ENCODE data around the gene PCNX2.

Gene PCNX2

GRCh38 chr1:232965912-232966217, 329.7 kb downstream of the PCNX2 start:
- H3K4me1 Mint-ChIP-seq (ENCODE audit: low read depth): peaks cover 28% of the 10 kb centered on the region
- H3K27me3 Mint-ChIP-seq: no peaks in the 10 kb centered on the region
- peaks cover 74% of the 10 kb centered on the region for H3K36me3 Mint-ChIP-seq (ENCODE audit: low read depth)
- no peak for DNase-seq
- no peak overlapping the region for H3K27ac Mint-ChIP-seq
- no peak overlapping the region for H3K4me3 Mint-ChIP-seq
- no peaks in the 10 kb centered on the region for H3K9me3 Mint-ChIP-seq

GRCh38 chr1:232965124-232965911, 330.2 kb downstream of the PCNX2 start:
- Mint-ChIP-seq H3K36me3 (ENCODE audit: low read depth) (peaks cover 73% of the 10 kb centered on the region), H3K4me1 (ENCODE audit: low read depth) (peaks cover 28% of the 10 kb centered on the region), H3K9me3 (no peaks in the 10 kb centered on the region), H3K27ac (peak overlapping the region; percentile 4), H3K4me3 (no peak overlapping the region), H3K27me3 (no peaks in the 10 kb centered on the region)
- DNase-seq: no peak

DNA sequence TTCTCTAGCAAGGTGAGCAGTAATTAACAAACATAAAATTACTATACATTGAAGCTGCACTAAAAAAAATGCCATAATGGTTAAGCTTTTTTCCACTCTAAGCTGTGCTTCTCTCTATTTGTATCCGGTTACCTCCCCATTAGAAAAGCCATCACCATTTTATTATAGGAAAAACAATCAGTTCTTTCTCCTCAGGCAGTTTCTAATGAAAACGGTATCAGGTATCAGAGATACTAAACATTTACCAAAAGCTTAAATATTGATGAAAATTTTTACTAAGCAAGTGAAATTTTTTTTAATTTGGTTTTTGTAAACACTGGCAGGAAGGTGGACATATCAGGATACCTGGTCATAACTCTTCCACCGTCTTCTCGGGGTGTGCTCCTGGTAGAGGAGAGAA, 330.9 kb downstream of the PCNX2 start:
- Mint-ChIP-seq H3K27ac (no peak overlapping the region), H3K9me3 (no peaks in the 10 kb centered on the region), H3K27me3 (no peaks in the 10 kb centered on the region), H3K4me1 (ENCODE audit: low read depth) (peaks cover 28% of the 10 kb centered on the region), H3K4me3 (no peak overlapping the region), H3K36me3 (ENCODE audit: low read depth) (peaks cover 69% of the 10 kb centered on the region)
- no peak for DNase-seq

DNA sequence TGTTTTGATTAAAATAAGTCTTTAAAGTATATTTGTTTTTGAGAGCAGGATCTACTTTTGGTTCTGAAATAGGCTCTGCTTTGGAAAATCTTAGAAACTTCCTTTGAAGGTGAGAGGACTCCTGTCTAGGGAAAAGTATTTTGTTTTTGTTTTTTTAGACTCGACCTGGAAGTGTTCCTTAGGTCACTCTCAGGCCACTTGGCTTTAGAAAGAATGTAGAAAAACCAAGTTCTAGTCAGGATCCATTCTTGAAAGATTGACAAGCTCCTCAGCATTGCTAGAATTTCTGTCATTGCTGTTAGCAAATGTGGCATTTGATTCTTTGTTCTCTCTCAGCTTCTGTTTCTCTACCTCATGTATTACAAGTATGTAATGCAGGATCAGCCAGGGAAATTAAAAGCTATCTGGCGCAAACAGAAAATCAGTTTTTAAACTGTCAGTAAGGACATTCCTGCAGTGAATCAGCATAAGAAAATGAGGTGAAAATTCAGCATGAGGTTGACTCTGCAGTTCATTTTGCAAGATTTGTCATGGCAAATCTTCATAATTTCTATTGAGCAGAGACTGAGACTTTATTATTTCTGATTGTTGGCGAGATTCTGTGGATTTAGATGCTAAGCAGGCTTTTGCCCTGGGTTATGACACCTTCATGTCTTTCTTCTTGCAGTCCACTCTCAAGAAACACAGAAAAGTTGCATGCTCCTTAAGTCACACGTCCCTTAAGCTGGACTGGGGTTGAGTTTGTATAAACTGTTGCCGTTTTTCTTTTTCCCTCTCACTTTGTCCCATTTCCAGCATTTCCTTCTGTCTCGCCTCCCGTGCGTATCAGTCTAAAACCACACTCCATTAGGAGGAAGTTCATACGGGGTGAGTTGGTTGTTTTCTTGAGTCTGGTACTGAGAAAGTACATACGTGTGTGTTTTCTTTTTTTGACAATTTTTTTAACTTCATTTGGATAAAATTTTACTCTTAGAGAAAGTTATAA, 332.5 kb downstream of the PCNX2 start:
- no peak overlapping the region for H3K27ac Mint-ChIP-seq
- DNase-seq: no peak
- peaks cover 6% of the 10 kb centered on the region for H3K9me3 Mint-ChIP-seq
- H3K4me3 Mint-ChIP-seq: no peak overlapping the region
- H3K27me3 Mint-ChIP-seq: no peaks in the 10 kb centered on the region
- peaks cover 28% of the 10 kb centered on the region for H3K4me1 Mint-ChIP-seq (ENCODE audit: low read depth)
- peaks cover 67% of the 10 kb centered on the region for H3K36me3 Mint-ChIP-seq (ENCODE audit: low read depth)

- Mint-ChIP-seq H3K4me1 (ENCODE audit: low read depth) (peaks cover 17% of the 10 kb centered on the region), H3K36me3 (ENCODE audit: low read depth) (peaks cover 64% of the 10 kb centered on the region), H3K27me3 (no peaks in the 10 kb centered on the region), H3K27ac (no peak overlapping the region), H3K4me3 (no peak overlapping the region), H3K9me3 (peaks cover 7% of the 10 kb centered on the region)
- DNase-seq: no peak
These were observed 337.5 kb downstream of the PCNX2 start for GRCh38 chr1:232958067-232958466.

GRCh38 chr1:232956081-232956480, 339.4 kb downstream of the PCNX2 start:
- Mint-ChIP-seq H3K4me3 (no peak overlapping the region), H3K9me3 (peaks cover 7% of the 10 kb centered on the region), H3K36me3 (ENCODE audit: low read depth) (peaks cover 57% of the 10 kb centered on the region), H3K27me3 (no peaks in the 10 kb centered on the region), H3K27ac (no peak overlapping the region), H3K4me1 (ENCODE audit: low read depth) (peaks cover 23% of the 10 kb centered on the region)
- DNase-seq: no peak

DNA sequence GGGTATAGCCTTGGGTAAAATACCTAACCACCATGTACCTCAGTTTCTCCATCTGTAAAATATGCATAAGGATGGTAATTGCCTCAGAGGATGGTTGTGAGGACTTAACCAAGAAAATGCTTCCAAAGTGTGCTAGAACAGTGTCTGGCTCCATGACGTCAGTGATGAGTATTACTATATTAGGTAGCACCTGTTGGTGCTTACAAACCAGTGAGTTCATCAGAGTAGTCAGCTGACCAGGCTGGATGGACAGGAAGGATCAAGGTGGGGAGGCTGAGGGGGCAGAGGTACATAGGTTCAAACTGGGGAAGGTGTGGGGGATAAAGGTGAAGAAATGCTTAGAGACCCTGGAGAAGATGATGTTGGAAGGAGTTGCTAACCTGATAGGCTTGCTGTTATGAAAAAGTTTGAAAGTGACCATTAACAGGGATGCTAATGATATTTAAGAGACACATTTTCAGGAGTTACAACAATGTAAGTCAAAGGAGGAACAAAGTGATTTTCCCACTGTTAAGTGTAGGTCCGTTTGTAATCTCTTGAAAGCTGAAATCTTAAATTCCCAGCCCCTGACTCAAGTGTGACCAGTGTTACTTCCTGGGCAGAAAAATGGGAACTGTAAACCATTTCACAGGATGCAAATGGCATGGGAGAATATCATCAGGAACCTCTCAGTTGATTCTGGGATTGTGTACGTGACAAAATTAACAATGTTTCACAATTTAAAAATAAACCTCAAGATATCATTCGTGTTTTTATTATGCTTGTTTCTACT, 340.7 kb downstream of the PCNX2 start:
- H3K27ac Mint-ChIP-seq: no peak overlapping the region
- DNase-seq: no peak

GRCh38 chr1:232952514-232953499, 342.7 kb downstream of the PCNX2 start:
- H3K27ac Mint-ChIP-seq: no peak overlapping the region
- H3K36me3 Mint-ChIP-seq (ENCODE audit: low read depth): peaks cover 45% of the 10 kb centered on the region
- no peaks in the 10 kb centered on the region for H3K9me3 Mint-ChIP-seq
- DNase-seq: no peak
- no peaks in the 10 kb centered on the region for H3K27me3 Mint-ChIP-seq
- peaks cover 35% of the 10 kb centered on the region for H3K4me1 Mint-ChIP-seq (ENCODE audit: low read depth)
- H3K4me3 Mint-ChIP-seq: peak overlapping the region; percentile 93

More for the DNA sequence above, 340.7 kb downstream of the PCNX2 start:
- peaks cover 7% of the 10 kb centered on the region for H3K9me3 Mint-ChIP-seq
- no peaks in the 10 kb centered on the region for H3K27me3 Mint-ChIP-seq
- H3K4me3 Mint-ChIP-seq: no peak overlapping the region
- peaks cover 63% of the 10 kb centered on the region for H3K36me3 Mint-ChIP-seq (ENCODE audit: low read depth)
- peaks cover 27% of the 10 kb centered on the region for H3K4me1 Mint-ChIP-seq (ENCODE audit: low read depth)

GRCh38 chr1:232951605-232952004, 343.9 kb downstream of the PCNX2 start:
- Mint-ChIP-seq H3K9me3 (no peaks in the 10 kb centered on the region), H3K4me3 (peak overlapping the region; percentile 93), H3K36me3 (ENCODE audit: low read depth) (peaks cover 34% of the 10 kb centered on the region), H3K27ac (no peak overlapping the region), H3K27me3 (no peaks in the 10 kb centered on the region), H3K4me1 (ENCODE audit: low read depth) (peaks cover 35% of the 10 kb centered on the region)
- DNase-seq: no peak

- Mint-ChIP-seq H3K27me3 (no peaks in the 10 kb centered on the region), H3K27ac (peak overlapping the region; percentile 95), H3K36me3 (ENCODE audit: low read depth) (peaks cover 30% of the 10 kb centered on the region), H3K4me3 (peak overlapping the region; percentile 93), H3K9me3 (no peaks in the 10 kb centered on the region), H3K4me1 (ENCODE audit: low read depth) (peaks cover 35% of the 10 kb centered on the region)
- DNase-seq: peak; percentile 46
These were observed 344.3 kb downstream of the PCNX2 start for GRCh38 chr1:232951180-232951579.

- H3K27me3 Mint-ChIP-seq: no peaks in the 10 kb centered on the region
These were observed 345.0 kb downstream of the PCNX2 start, which contains the start of gene NTPCR for GRCh38 chr1:232950197-232951176. NTPCR (plus strand) TSS chr1:232950611; CDS start chr1:232950711, 100 bp downstream.

DNA sequence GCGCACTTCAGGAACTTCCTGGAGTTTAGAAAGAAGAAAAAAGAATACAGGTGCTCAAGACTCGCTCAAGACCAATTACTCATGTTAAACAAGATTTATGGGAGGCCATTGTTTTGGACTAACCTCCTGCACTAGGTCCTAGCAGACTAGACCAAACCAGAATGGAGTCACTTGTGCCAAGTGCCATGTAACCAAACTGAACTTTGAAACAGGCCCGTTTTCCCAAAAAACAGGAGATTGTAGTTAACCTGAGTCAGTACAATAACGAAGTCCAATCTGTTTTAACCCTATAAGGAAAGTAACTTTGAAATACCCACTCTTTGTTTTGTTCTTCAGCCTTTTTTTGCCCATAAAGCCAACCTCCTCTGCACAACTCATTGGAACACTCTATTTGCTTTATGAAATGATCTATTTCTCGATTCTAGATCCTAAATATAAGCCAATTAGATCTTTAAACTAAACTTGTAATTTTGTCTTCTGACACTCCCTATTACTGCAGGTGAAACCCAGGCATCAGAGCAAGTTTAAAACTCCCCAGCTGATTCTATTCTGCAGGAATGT, 345.8 kb downstream of the PCNX2 start:
- H3K4me3 Mint-ChIP-seq: peak overlapping the region; percentile 93
- H3K9me3 Mint-ChIP-seq: no peaks in the 10 kb centered on the region
- H3K4me1 Mint-ChIP-seq (ENCODE audit: low read depth): peaks cover 38% of the 10 kb centered on the region
- DNase-seq: no peak
- peak overlapping the region; percentile 95 for H3K27ac Mint-ChIP-seq
- H3K27me3 Mint-ChIP-seq: no peaks in the 10 kb centered on the region
- peaks cover 17% of the 10 kb centered on the region for H3K36me3 Mint-ChIP-seq (ENCODE audit: low read depth)

More at GRCh38 chr1:232950197-232951176, 345.0 kb downstream of the PCNX2 start, which contains the start of gene NTPCR:
- peak; percentile 98 for DNase-seq
- H3K9me3 Mint-ChIP-seq: no peaks in the 10 kb centered on the region
- H3K4me3 Mint-ChIP-seq: peak within 1 kb of the TSS; percentile 93
- H3K4me1 Mint-ChIP-seq (ENCODE audit: low read depth): peaks cover 35% of the 10 kb centered on the region
- peak within 1 kb of the TSS; percentile 95 for H3K27ac Mint-ChIP-seq
- peaks cover 23% of the 10 kb centered on the region for H3K36me3 Mint-ChIP-seq (ENCODE audit: low read depth)

All from activated T-cell treated with anti-CD3 and anti-CD28 coated beads, Interleukin-2, amount 50 U/mL, for 24 hours (primary cell).